Thyroid gland (tissue), 4 donors: ENCODE results near the gene SHROOM3. TPM values are rescaled to one million over a fixed set of nuclear protein-coding genes. Genes with fewer than 3 reads are reported as not detected.

Experiments
- DNase-seq, 2 donors: peaks; one replicate each; pipeline ENCODE4 v3.0.0-alpha.2; 2019
- H3K27ac ChIP-seq, 3 donors: fragments of 200-600 bp; sonication (generic); 1 replicate in 2 of 3; 2 replicates in 1 of 3; pipeline ENCODE4 v1.5.1; 2016 to 2019; ENCODE audit warnings: mild to moderate bottlenecking in 1 of 3, moderate library complexity in 1 of 3
- H3K27me3 ChIP-seq: fragments of 200-600 bp; sonication (generic); one replicate; pipeline ENCODE4 v1.5.1; 2019
- H3K36me3 ChIP-seq, 2 donors: fragments of 200-600 bp; sonication (generic); one replicate each; pipeline ENCODE4 v1.5.1; 2016 to 2019
- H3K4me1 ChIP-seq, 2 donors: fragments of 200-600 bp; sonication (generic); one replicate each; pipeline ENCODE4 v1.5.1; 2017 to 2019
- H3K4me3 ChIP-seq, 3 donors: fragments of 200-600 bp; sonication (generic); replicated peaks in 1 of 3; 1 replicate in 2 of 3; 2 replicates in 1 of 3; pipeline ENCODE4 v1.5.1; 2016; ENCODE audit warnings: mild to moderate bottlenecking in 1 of 3
- H3K9me3 ChIP-seq: fragments of 200-600 bp; sonication (generic); one replicate; pipeline ENCODE4 v1.5.1; 2017
- POLR2A ChIP-seq, 2 donors: fragments of 450-650 bp; IDR thresholded peaks; one replicate each; pipeline ENCODE4 v1.6.1; 2017; ENCODE audit warnings: antibody characterized with exemption in 2 of 2, mild to moderate bottlenecking in 2 of 2, moderate library complexity in 1 of 2
- WGBS, 2 donors: methylation state at CpG; one replicate each; pipeline ENCODE4 v1.1.5; 2017; 5-methylcytosine and 5-hydroxymethylcytosine counted together
- intact Hi-C: fragments of 100-400 bp; cut with DNase I; formaldehyde crosslinking; loops from one replicate; pipeline ENCODE4 v1.15.1; 2023
- total RNA-seq, 4 donors: library from RNA; depleted of rRNA; stranded (reverse); fragments of >200 nt; gene quantifications; one replicate each; pipeline ENCODE4 v1.2.3, GENCODE V29; 2016
- TF ChIP-seq, protein P1 (sequence below), 6 experiments: fragments of 200-600 bp in 3 of 6; fragments of 450-650 bp in 3 of 6; sonication (generic) in 3 of 6; IDR thresholded peaks; one replicate each; pipeline ENCODE4 v1.5.1; 2016 to 2019; ENCODE audit warnings: antibody characterized with exemption in 6 of 6, mild to moderate bottlenecking in 2 of 6, inconsistent platforms in 1 of 6, moderate library complexity in 1 of 6

SHROOM3 gene
- total RNA-seq, 4 donors from 2014 or later: 41.7 to 77.8 (median 62.0) TPM

DNA sequence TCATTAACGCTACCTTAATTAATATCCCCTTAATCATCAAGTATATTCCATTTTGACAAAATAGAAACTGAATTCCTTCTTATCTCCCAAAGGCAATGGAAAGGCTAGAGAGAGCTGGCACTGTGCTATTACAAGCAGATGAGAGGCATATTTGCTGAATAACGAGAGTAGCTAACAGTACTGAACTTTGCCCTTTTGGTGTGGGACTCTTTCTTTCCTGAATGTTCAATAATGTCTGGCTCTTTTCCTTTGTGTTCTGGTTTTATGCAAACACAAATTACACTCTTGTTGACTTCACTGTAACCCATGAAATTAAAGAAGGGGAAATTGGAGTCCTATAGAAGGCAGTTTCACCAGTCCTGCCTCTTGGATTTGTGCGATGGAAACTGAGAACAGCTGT is 63.5 kb downstream of the SHROOM3 start:
- Histone ChIP-seq H3K9me3 (no peaks in the 10 kb centered on the region), H3K27ac (no peak overlapping the region), H3K4me1 (no peaks in the 10 kb centered on the region), H3K4me3 (no peak overlapping the region), H3K27me3 (no peaks in the 10 kb centered on the region), H3K36me3 (no peaks in the 10 kb centered on the region)
- no peak for TF ChIP-seq POLR2A (IDR thresholded peaks at IDR 0.05)
- TF ChIP-seq, protein P1, sequence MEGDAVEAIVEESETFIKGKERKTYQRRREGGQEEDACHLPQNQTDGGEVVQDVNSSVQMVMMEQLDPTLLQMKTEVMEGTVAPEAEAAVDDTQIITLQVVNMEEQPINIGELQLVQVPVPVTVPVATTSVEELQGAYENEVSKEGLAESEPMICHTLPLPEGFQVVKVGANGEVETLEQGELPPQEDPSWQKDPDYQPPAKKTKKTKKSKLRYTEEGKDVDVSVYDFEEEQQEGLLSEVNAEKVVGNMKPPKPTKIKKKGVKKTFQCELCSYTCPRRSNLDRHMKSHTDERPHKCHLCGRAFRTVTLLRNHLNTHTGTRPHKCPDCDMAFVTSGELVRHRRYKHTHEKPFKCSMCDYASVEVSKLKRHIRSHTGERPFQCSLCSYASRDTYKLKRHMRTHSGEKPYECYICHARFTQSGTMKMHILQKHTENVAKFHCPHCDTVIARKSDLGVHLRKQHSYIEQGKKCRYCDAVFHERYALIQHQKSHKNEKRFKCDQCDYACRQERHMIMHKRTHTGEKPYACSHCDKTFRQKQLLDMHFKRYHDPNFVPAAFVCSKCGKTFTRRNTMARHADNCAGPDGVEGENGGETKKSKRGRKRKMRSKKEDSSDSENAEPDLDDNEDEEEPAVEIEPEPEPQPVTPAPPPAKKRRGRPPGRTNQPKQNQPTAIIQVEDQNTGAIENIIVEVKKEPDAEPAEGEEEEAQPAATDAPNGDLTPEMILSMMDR (IDR thresholded peaks at IDR 0.05): no peak
- intact Hi-C loops: no loop called here
- WGBS, 2 donors: 56 to 66% methylated on average over 3 of the region's 3 CpGs
- no peak for DNase-seq

DNA sequence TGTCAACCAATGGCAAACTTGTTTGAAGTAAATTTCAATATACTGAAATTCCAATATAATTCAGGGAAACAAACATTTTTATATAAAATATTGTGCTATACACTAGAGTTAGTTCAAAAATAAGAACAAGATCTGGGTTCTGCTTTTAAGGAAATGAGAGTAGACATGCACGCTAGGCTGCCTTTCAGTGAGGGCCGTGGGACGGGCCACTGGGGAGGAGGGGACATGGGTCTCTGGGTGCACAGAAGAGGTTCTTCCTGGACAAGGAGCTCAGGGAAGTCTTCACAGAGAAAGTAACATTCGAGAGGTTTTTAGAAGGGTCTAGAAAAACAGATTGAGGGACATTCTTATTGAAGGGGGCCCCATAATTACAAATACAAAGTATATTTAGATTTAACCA is 64.4 kb downstream of the SHROOM3 start:
- H3K27ac ChIP-seq: no peak overlapping the region
- H3K27me3 ChIP-seq: no peaks in the 10 kb centered on the region
- intact Hi-C loops: no loop called here
- 49 to 74% methylated on average over 4 of the region's 4 CpGs for WGBS, 2 donors
- H3K36me3 ChIP-seq: no peaks in the 10 kb centered on the region
- TF ChIP-seq POLR2A (IDR thresholded peaks at IDR 0.05): no peak
- TF ChIP-seq, protein P1 (IDR thresholded peaks at IDR 0.05): no peak
- H3K9me3 ChIP-seq: no peaks in the 10 kb centered on the region
- no peak overlapping the region for H3K4me3 ChIP-seq
- no peak for DNase-seq
- H3K4me1 ChIP-seq: no peaks in the 10 kb centered on the region

DNA sequence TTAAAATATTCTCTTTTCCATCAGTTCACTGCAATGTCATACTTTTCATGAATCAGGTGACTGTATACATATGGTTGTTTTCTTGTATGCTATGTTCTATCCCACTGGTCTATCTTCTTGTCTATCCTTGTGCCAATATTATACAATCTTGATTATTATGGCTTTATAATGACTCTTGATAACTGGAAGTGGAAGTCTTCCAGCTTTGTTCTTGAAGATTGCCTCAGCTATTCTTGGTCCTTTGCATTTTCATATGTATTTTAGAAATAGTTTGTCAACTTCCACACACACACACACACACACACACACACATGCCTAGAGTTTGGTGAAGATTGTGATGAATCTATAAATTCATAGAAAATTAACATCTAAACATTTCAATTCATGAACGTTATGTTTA is 67.9 kb downstream of the SHROOM3 start:
- Histone ChIP-seq H3K36me3 (no peaks in the 10 kb centered on the region), H3K27me3 (no peaks in the 10 kb centered on the region), H3K9me3 (no peaks in the 10 kb centered on the region), H3K27ac (no peak overlapping the region), H3K4me1 (no peaks in the 10 kb centered on the region), H3K4me3 (no peak overlapping the region)
- no peak for DNase-seq
- WGBS, 2 donors: 83 to 95% methylated on average over 1 of the region's 1 CpG
- TF ChIP-seq, protein P1 (IDR thresholded peaks at IDR 0.05): no peak
- TF ChIP-seq POLR2A (IDR thresholded peaks at IDR 0.05): no peak
- intact Hi-C loops: loop anchor here (5.0 kb wide), 1 partner anchor 71 kb away; no protein-coding TSS in a partner anchor

GRCh38 chr4:76504613-76505465 is 69.8 kb downstream of the SHROOM3 start:
- H3K27me3 ChIP-seq: no peaks in the 10 kb centered on the region
- H3K4me1 ChIP-seq: no peaks in the 10 kb centered on the region
- DNase-seq: no peak
- H3K9me3 ChIP-seq: no peaks in the 10 kb centered on the region
- H3K4me3 ChIP-seq: no peak overlapping the region
- intact Hi-C loops: loop anchor here (5.0 kb wide), 1 partner anchor 73 kb away; no protein-coding TSS in a partner anchor
- WGBS, 2 donors: 85 to 86% methylated on average over 2 of the region's 2 CpGs
- no peak overlapping the region for H3K27ac ChIP-seq
- H3K36me3 ChIP-seq: no peaks in the 10 kb centered on the region
- TF ChIP-seq, protein P1 (IDR thresholded peaks at IDR 0.05): peak; percentile 40 to 84 (median 62)
- TF ChIP-seq POLR2A (IDR thresholded peaks at IDR 0.05): no peak

- 73 to 92% methylated on average over 1 of the region's 1 CpG for WGBS, 2 donors
- Histone ChIP-seq H3K36me3 (no peaks in the 10 kb centered on the region), H3K9me3 (no peaks in the 10 kb centered on the region), H3K27ac (no peak overlapping the region), H3K27me3 (no peaks in the 10 kb centered on the region), H3K4me3 (no peak overlapping the region), H3K4me1 (no peaks in the 10 kb centered on the region)
- TF ChIP-seq, protein P1 (IDR thresholded peaks at IDR 0.05): no peak
- no peak for TF ChIP-seq POLR2A (IDR thresholded peaks at IDR 0.05)
- intact Hi-C loops: loop anchor here (5.0 to 10.0 kb wide), 2 partner anchors 243 to 690 kb away; no protein-coding TSS in a partner anchor
- no peak for DNase-seq
Measured at GRCh38 chr4:76511947-76512346, 76.9 kb downstream of the SHROOM3 start.
